IMR-90 (cell line): ENCODE measurements around the gene RPL36A. TPM values are rescaled to one million over a fixed set of nuclear protein-coding genes. Genes with fewer than 3 reads are reported as not detected.
A peak's percentile ranks its signal among the peaks of the same experiment; 100 is the strongest.

ENCODE experiments used
- ATAC-seq: fragments of 200-7000 bp; cut with Tn5 transposase; 2 replicates; pipeline ENCODE4 v1.9.1; 2020; ENCODE audit warnings: low read depth, mild to moderate bottlenecking, moderate library complexity
- BruUV-seq: library from RNA; stranded (reverse); fragments of 400-500 nt; replicated peaks from 2 replicates; lab custom pipeline; 2021; lab: Mats Ljungman, UMichigan
- CTCF ChIA-PET: fragments of 300-600 bp; formaldehyde crosslinking; extraction: SDS; loops from one replicate; lab custom pipeline; 2021; ENCODE audit warnings: antibody characterized with exemption; lab: Yijun Ruan, JAX
- POLR2A ChIA-PET: fragments of 300-600 bp; sonication (Branson Sonifier 250); formaldehyde crosslinking; loops from one replicate; lab custom pipeline; 2022; ENCODE audit warnings: antibody characterized with exemption; ENCODE audit not compliant: unreplicated experiment; lab: Charles Lee
- DNase-seq: peaks from one replicate; pipeline ENCODE4 v3.0.0; 2013
- H2AFZ ChIP-seq: replicated peaks from 2 replicates; pipeline ENCODE3; 2013; ENCODE audit warnings: low read length, mild to moderate bottlenecking; ENCODE audit not compliant: poor library complexity
- H2AK5ac ChIP-seq: 2 replicates; pipeline ENCODE4 v1.6.1; 2013; ENCODE audit warnings: low read depth, low read length, inconsistent platforms
- H2AK9ac ChIP-seq: replicated peaks from 2 replicates; pipeline ENCODE3; 2013; ENCODE audit warnings: mild to moderate bottlenecking, low read depth, low read length, moderate library complexity; ENCODE audit not compliant: poor library complexity
- H2BK120ac ChIP-seq: 2 replicates; pipeline ENCODE4 v1.6.1; 2013; ENCODE audit warnings: low read depth, low read length, inconsistent platforms
- H2BK15ac ChIP-seq: 3 replicates; pipeline ENCODE4 v1.6.1; 2013; ENCODE audit warnings: low read depth, low read length, inconsistent platforms
- H2BK20ac ChIP-seq: 2 replicates; pipeline ENCODE4 v1.6.1; 2013; ENCODE audit warnings: low read depth, mild to moderate bottlenecking, inconsistent platforms, low read length, moderate library complexity
- H2BK5ac ChIP-seq: 2 replicates; pipeline ENCODE4 v1.6.1; 2013; ENCODE audit warnings: mild to moderate bottlenecking, low read depth, low read length, inconsistent platforms; ENCODE audit not compliant: poor library complexity, severe bottlenecking
- H3K14ac ChIP-seq: replicated peaks from 2 replicates; pipeline ENCODE4 v1.6.1; 2013; ENCODE audit warnings: low read depth, low read length, inconsistent platforms
- H3K18ac ChIP-seq: 2 replicates; pipeline ENCODE4 v1.6.1; 2013; ENCODE audit warnings: low read depth, low read length, control low read depth
- H3K23ac ChIP-seq: 2 replicates; pipeline ENCODE4 v1.6.1; 2013; ENCODE audit warnings: low read depth, low read length, inconsistent platforms
- H3K27ac ChIP-seq: 2 replicates; pipeline ENCODE4 v1.5.1; 2013; ENCODE audit warnings: mild to moderate bottlenecking, control low read depth, low read length; ENCODE audit not compliant: insufficient read depth
- H3K27me3 ChIP-seq: 2 replicates; pipeline ENCODE4 v1.6.1; 2013; ENCODE audit warnings: low read length; ENCODE audit not compliant: control insufficient read depth, insufficient read depth
- H3K36me3 ChIP-seq: 2 replicates; pipeline ENCODE4 v1.6.1; 2013; ENCODE audit warnings: low read length, mixed read lengths; ENCODE audit not compliant: control insufficient read depth, insufficient read depth
- H3K4ac ChIP-seq: 2 replicates; pipeline ENCODE4 v1.6.1; 2013; ENCODE audit warnings: low read depth, low read length, inconsistent platforms
- H3K4me1 ChIP-seq: 2 replicates; pipeline ENCODE4 v1.6.1; 2013; ENCODE audit warnings: low read length, mixed read lengths; ENCODE audit not compliant: control insufficient read depth, insufficient read depth
- H3K4me2 ChIP-seq: 2 replicates; pipeline ENCODE4 v1.6.1; 2013; ENCODE audit warnings: low read depth, mild to moderate bottlenecking, control low read depth, low read length, moderate library complexity
- H3K4me3 ChIP-seq: 2 replicates; pipeline ENCODE4 v1.5.1; 2013; ENCODE audit warnings: low read depth, mild to moderate bottlenecking, control low read depth, low read length, moderate library complexity; ENCODE audit not compliant: insufficient read depth
- H3K56ac ChIP-seq: 2 replicates; pipeline ENCODE4 v1.6.1; 2013; ENCODE audit warnings: low read length, inconsistent platforms; ENCODE audit not compliant: insufficient read depth; ENCODE audit errors: extremely low read depth
- H3K79me1 ChIP-seq, 2 experiments: 2 replicates each; pipeline ENCODE4 v1.6.1; 2013; ENCODE audit warnings: low read length in 2 of 2, inconsistent platforms in 1 of 2, low read depth in 1 of 2
- H3K9ac ChIP-seq: 2 replicates; pipeline ENCODE4 v1.6.1; 2013; ENCODE audit warnings: low read depth, low read length, control low read depth
- H3K9me1 ChIP-seq: 2 replicates; pipeline ENCODE4 v1.6.1; 2013; ENCODE audit warnings: low read length, inconsistent platforms; ENCODE audit not compliant: insufficient read depth
- H3K9me3 ChIP-seq: 2 replicates; pipeline ENCODE4 v1.6.1; 2013; ENCODE audit warnings: low read length; ENCODE audit not compliant: control insufficient read depth, insufficient read depth
- H4K20me1 ChIP-seq: 2 replicates; pipeline ENCODE4 v1.6.1; 2013; ENCODE audit warnings: low read length, inconsistent platforms; ENCODE audit not compliant: insufficient read depth
- H4K5ac ChIP-seq: 2 replicates; pipeline ENCODE4 v1.6.1; 2013; ENCODE audit warnings: mild to moderate bottlenecking, low read depth, low read length, control low read depth
- H4K8ac ChIP-seq, 2 experiments: 2 replicates each; pipeline ENCODE4 v1.6.1; 2013; ENCODE audit warnings: low read depth in 2 of 2, low read length in 2 of 2, control low read depth in 1 of 2, inconsistent platforms in 1 of 2
- H4K91ac ChIP-seq: 2 replicates; pipeline ENCODE4 v1.6.1; 2013; ENCODE audit warnings: low read depth, low read length, inconsistent platforms; ENCODE audit not compliant: insufficient read depth
- CTCF ChIP-seq: conservative IDR thresholded peaks from 2 replicates; pipeline ENCODE4 v1.5.1; 2012; ENCODE audit warnings: mild to moderate bottlenecking, low read depth, low read length, improper control_type of control experiment
- ELK1 ChIP-seq: fragments of 150-350 bp; IDR thresholded peaks from 2 replicates; pipeline ENCODE4 v1.6.1; 2016; ENCODE audit warnings: low read depth, mild to moderate bottlenecking, low read length, moderate library complexity, borderline replicate concordance
- NFE2L2 ChIP-seq: fragments of 150-350 bp; IDR thresholded peaks from 2 replicates; pipeline ENCODE4 v1.6.1; 2016; ENCODE audit warnings: low read depth, mild to moderate bottlenecking, low read length
- USF2 ChIP-seq: fragments of 150-350 bp; IDR thresholded peaks from 2 replicates; pipeline ENCODE4 v1.6.1; 2017; ENCODE audit warnings: mild to moderate bottlenecking, antibody characterized with exemption, low read length, low read depth
- WGBS, 2 experiments: methylation state at CpG; one replicate each; pipeline versions ENCODE4 v1.1.5 to v1.1.7; 2013; ENCODE audit warnings: missing lambda C conversion rate in 2 of 2; ENCODE audit not compliant: insufficient read length in 1 of 2; ENCODE audit errors: extremely low coverage in 2 of 2; 5-methylcytosine and 5-hydroxymethylcytosine counted together
- dilution Hi-C: fragments of 300-500 bp; cut with HindIII; formaldehyde crosslinking; loops from one replicate; pipeline ENCODE4 v1.14.3; 2018; ENCODE audit warnings: low sequenced_read_pairs; ENCODE audit not compliant: unreplicated experiment
- in situ Hi-C: fragments of 300-500 bp; cut with MboI; formaldehyde crosslinking; loops from 3 replicates; pipeline ENCODE4 v1.14.3; 2019; ENCODE audit warnings: low sequenced_read_pairs, inconsistent platforms, mixed read lengths
- intact Hi-C: fragments of 100-400 bp; cut with micrococcal nuclease; formaldehyde crosslinking; loops from 2 replicates; pipeline ENCODE4 v1.10.0; 2022
- polyA plus RNA-seq, 3 experiments: library from polyadenylated mRNA; depleted of rRNA; stranded (reverse); fragments of >200 nt; gene quantifications; 2 replicates each; pipeline ENCODE4 v1.2.3, GENCODE V29; 2012; ENCODE audit warnings: low replicate concordance in 1 of 3
- total RNA-seq: library from RNA; depleted of rRNA; stranded (reverse); fragments of >200 nt; gene quantifications from 2 replicates; pipeline ENCODE4 v1.2.3, GENCODE V29; 2012

RPL36A gene
- total and polyA plus RNA-seq, 2 of the 4 experiments (the other 2 are of a cell fraction), result 677 to 2,412 TPM

- no peak overlapping the region for H4K8ac ChIP-seq
- H3K9me1 ChIP-seq, result peaks cover 5% of the 10 kb centered on the region; the same call in 1 of the 2 replicates
- in situ Hi-C loops (no loop called here), dilution Hi-C loops (no loop called here), intact Hi-C loops (no loop called here)
- no peak overlapping the region for H2BK5ac ChIP-seq
- ChIA-PET POLR2A (no interaction called here), CTCF (no interaction called here)
- H3K4me3 ChIP-seq, result no peak overlapping the region
- H3K36me3 ChIP-seq, result no peaks in the 10 kb centered on the region
- H3K23ac ChIP-seq, result no peak overlapping the region
- WGBS, 2 experiments, result no CpG with 5 or more reads among the region's 5 CpGs
- no peak overlapping the region for H4K5ac ChIP-seq
- no TSS peak for BruUV-seq
- no peak overlapping the region for H2BK120ac ChIP-seq
- H3K9ac ChIP-seq, result no peak overlapping the region
- peaks cover 8% of the 10 kb centered on the region for H3K27me3 ChIP-seq
- H2AK9ac ChIP-seq, result no peak overlapping the region
- ATAC-seq, result peak; percentile 67
- H3K27ac ChIP-seq, result no peak overlapping the region
- H3K56ac ChIP-seq, result no peak overlapping the region
- no peak overlapping the region for H3K4me2 ChIP-seq
- H2AFZ ChIP-seq, result no peak overlapping the region
- no peak overlapping the region for H2AK5ac ChIP-seq
- DNase-seq, result peak; percentile 12
- H3K4ac ChIP-seq, result no peak overlapping the region
- no peak overlapping the region for H2BK20ac ChIP-seq
- H4K91ac ChIP-seq, result no peak overlapping the region
- H3K18ac ChIP-seq, result no peak overlapping the region
- no peak overlapping the region for H3K14ac ChIP-seq
- no peaks in the 10 kb centered on the region for H3K79me1 ChIP-seq
- TF ChIP-seq NFE2L2 (no peak), ELK1 (no peak), USF2 (no peak), CTCF (peak; percentile 29; the same call in 1 of the 2 replicates)
- H3K9me3 ChIP-seq, result no peaks in the 10 kb centered on the region
- H2BK15ac ChIP-seq, result no peak overlapping the region
- no peaks in the 10 kb centered on the region for H4K20me1 ChIP-seq
- H3K4me1 ChIP-seq, result no peaks in the 10 kb centered on the region
These were observed 33.5 kb upstream of the RPL36A start for GRCh38 chrX:101357166-101357795.
